HCT116 (cell line): ENCODE measurements around the gene MRPL21. TPM values are rescaled to one million over a fixed set of nuclear protein-coding genes. Genes with fewer than 3 reads are reported as not detected.

Experiments used
- ATAC-seq: fragments of 200-7000 bp; cut with Tn5 transposase; 2 replicates; pipeline ENCODE4 v1.9.1; 2020; ENCODE audit warnings: mild to moderate bottlenecking, moderate library complexity
- Bru-seq: library from RNA; stranded (reverse); fragments of 400-500 nt; gene quantifications from one replicate; lab custom pipeline; 2021; lab: Mats Ljungman, UMichigan
- BruChase-seq, 2 experiments: library from RNA; stranded (reverse); fragments of 400-500 nt; gene quantifications; one replicate each; lab custom pipeline; 2021; lab: Mats Ljungman, UMichigan
- BruUV-seq: library from RNA; stranded (reverse); fragments of 400-500 nt; replicated peaks from 2 replicates; lab custom pipeline; 2021; lab: Mats Ljungman, UMichigan
- CTCF ChIA-PET: fragments of 300-600 bp; sonication (Branson Sonifier 250); formaldehyde crosslinking; loops from one replicate; lab custom pipeline; 2021; ENCODE audit warnings: antibody characterized with exemption; lab: Charles Lee
- POLR2A ChIA-PET: fragments of 300-600, 350-600 bp; sonication (Branson Sonifier 250); formaldehyde crosslinking; loops from one replicate; lab custom pipeline; 2021; ENCODE audit warnings: antibody characterized with exemption; lab: Charles Lee
- RAD21 ChIA-PET, 2 experiments: fragments of 300-600 bp; sonication (Branson Sonifier 250); formaldehyde crosslinking; loops; one replicate each; lab custom pipeline; 2023; ENCODE audit warnings: low total read pairs in 2 of 2; ENCODE audit not compliant: uncharacterized antibody in 2 of 2, unreplicated experiment in 2 of 2, low non-redundant PET in 1 of 2; lab: Charles Lee
- DNase-seq: peaks from one replicate; pipeline ENCODE4 v3.0.0-alpha.2; 2010; ENCODE audit warnings: low read depth, low spot score
- H2AFZ ChIP-seq: fragments of 200-600 bp; shearing (Covaris generic), sonication (generic); 2 replicates; pipeline ENCODE4 v1.6.1; 2017; ENCODE audit warnings: low read depth, mixed run types, mixed read lengths, antibody characterized with exemption, low read length; ENCODE audit not compliant: poor library complexity, severe bottlenecking
- H3K27ac ChIP-seq: 2 replicates; pipeline ENCODE4 v1.5.1; 2012; ENCODE audit warnings: low read depth, low read length
- H3K27me3 ChIP-seq: fragments of 200-600 bp; sonication (generic); 2 replicates; pipeline ENCODE4 v1.6.1; 2016; ENCODE audit warnings: mixed run types, low read length, mixed read lengths; ENCODE audit not compliant: insufficient read depth
- H3K36me3 ChIP-seq, 2 experiments: fragments of 200-500 bp in 1 of 2; fragments of 200-600 bp in 1 of 2; sonication (Bioruptor generic) in 1 of 2; sonication (generic) in 1 of 2; 2 replicates each; pipeline versions ENCODE4 v1.5.1 to v1.6.1; 2014 to 2016; ENCODE audit warnings: low read length in 2 of 2, inconsistent platforms in 1 of 2, mixed read lengths in 1 of 2, mixed run types in 1 of 2; ENCODE audit not compliant: insufficient read depth in 2 of 2, control insufficient read depth in 1 of 2
- H3K4me1 ChIP-seq, 2 experiments: fragments of 200-600 bp in 1 of 2; sonication (generic) in 1 of 2; 2 replicates each; pipeline versions ENCODE4 v1.5.1 to v1.6.1; 2012 to 2017; ENCODE audit warnings: low read length in 2 of 2, inconsistent platforms in 1 of 2, mild to moderate bottlenecking in 1 of 2, mixed read lengths in 1 of 2, mixed run types in 1 of 2, moderate library complexity in 1 of 2; ENCODE audit not compliant: insufficient read depth in 2 of 2, control insufficient read depth in 1 of 2
- H3K4me2 ChIP-seq: fragments of 200-600 bp; sonication (generic); 2 replicates; pipeline ENCODE4 v1.6.1; 2017; ENCODE audit warnings: mixed run types, low read length, mixed read lengths
- H3K4me3 ChIP-seq, 2 experiments: fragments of 200-600 bp in 1 of 2; sonication (generic) in 1 of 2; replicated peaks in 1 of 2; 2 replicates each; pipeline ENCODE4 v1.5.1; 2011 to 2016; ENCODE audit warnings: low read length in 2 of 2, control low read depth in 1 of 2, low read depth in 1 of 2, mild to moderate bottlenecking in 1 of 2, mixed read lengths in 1 of 2, mixed run types in 1 of 2
- H3K79me2 ChIP-seq: fragments of 200-600 bp; sonication (generic); 2 replicates; pipeline ENCODE4 v1.6.1; 2017; ENCODE audit warnings: mild to moderate bottlenecking, mixed run types, low read length, moderate library complexity, mixed read lengths; ENCODE audit not compliant: insufficient read depth
- H3K9ac ChIP-seq: fragments of 200-600 bp; sonication (generic); 2 replicates; pipeline ENCODE4 v1.6.1; 2016; ENCODE audit warnings: low read length, mixed read lengths
- H3K9me2 ChIP-seq: fragments of 200-600 bp; sonication (generic), shearing (Covaris generic); 2 replicates; pipeline ENCODE4 v1.6.1; 2017; ENCODE audit warnings: mixed run types, mild to moderate bottlenecking, moderate library complexity; ENCODE audit not compliant: insufficient read depth
- H3K9me3 ChIP-seq, 2 experiments: fragments of 200-500 bp in 1 of 2; fragments of 200-600 bp in 1 of 2; sonication (Bioruptor generic) in 1 of 2; sonication (generic) in 1 of 2; 2 replicates each; pipeline ENCODE4 v1.6.1; 2014 to 2017; ENCODE audit warnings: low read length in 2 of 2, mixed read lengths in 2 of 2, inconsistent platforms in 1 of 2, low read depth in 1 of 2, mild to moderate bottlenecking in 1 of 2, mixed run types in 1 of 2, moderate library complexity in 1 of 2; ENCODE audit not compliant: control insufficient read depth in 1 of 2, insufficient read depth in 1 of 2
- H4K20me1 ChIP-seq: fragments of 200-600 bp; sonication (generic), shearing (Covaris generic); 2 replicates; pipeline ENCODE4 v1.6.1; 2017; ENCODE audit warnings: mixed run types, mild to moderate bottlenecking, moderate library complexity; ENCODE audit not compliant: insufficient read depth
- ATF3 ChIP-seq: IDR thresholded peaks from 2 replicates; pipeline ENCODE4 v1.6.1; 2012
- CEBPB ChIP-seq: IDR thresholded peaks from 2 replicates; pipeline ENCODE4 v1.6.1; 2012; ENCODE audit warnings: low read depth
- CTCF ChIP-seq, 3 experiments: fragments of 200-600 bp in 1 of 3; sonication (generic) in 1 of 3; IDR thresholded peaks in 2 of 3; conservative IDR thresholded peaks in 1 of 3; 2 replicates each; pipeline ENCODE4 v1.5.1; 2012 to 2017; ENCODE audit warnings: low read depth in 2 of 3, low read length in 2 of 3, antibody characterized with exemption in 1 of 3, borderline replicate concordance in 1 of 3, control low read depth in 1 of 3, mild to moderate bottlenecking in 1 of 3, mixed read lengths in 1 of 3, mixed run types in 1 of 3, moderate library complexity in 1 of 3; ENCODE audit not compliant: insufficient read depth in 1 of 3
- ELF1 ChIP-seq: IDR thresholded peaks from 2 replicates; pipeline ENCODE4 v1.6.1; 2012; ENCODE audit warnings: low read depth, borderline replicate concordance
- EZH2phosphoT487 ChIP-seq: fragments of 200-600 bp; IDR thresholded peaks from 2 replicates; pipeline ENCODE4 v1.6.1; 2018; ENCODE audit warnings: antibody characterized with exemption, borderline replicate concordance
- FOSL1 ChIP-seq: IDR thresholded peaks from 2 replicates; pipeline ENCODE4 v1.6.1; 2012; ENCODE audit warnings: low read depth
- MAX ChIP-seq: IDR thresholded peaks from 2 replicates; pipeline ENCODE4 v1.6.1; 2012
- POLR2A ChIP-seq: IDR thresholded peaks from 2 replicates; pipeline ENCODE4 v1.7.0; 2011; ENCODE audit warnings: borderline replicate concordance; ENCODE audit not compliant: insufficient read depth, insufficient read length; ENCODE audit errors: extremely low read depth
- POLR2AphosphoS5 ChIP-seq: IDR thresholded peaks from 2 replicates; pipeline ENCODE4 v1.6.1; 2011; ENCODE audit warnings: mild to moderate bottlenecking, low read depth, low read length, moderate library complexity
- RAD21 ChIP-seq: IDR thresholded peaks from 2 replicates; pipeline ENCODE4 v1.6.1; 2012; ENCODE audit warnings: low read depth, mild to moderate bottlenecking
- REST ChIP-seq: IDR thresholded peaks from 2 replicates; pipeline ENCODE4 v1.6.1; 2012; ENCODE audit warnings: low read depth
- SIN3A ChIP-seq: IDR thresholded peaks from 2 replicates; pipeline ENCODE4 v1.6.1; 2012; ENCODE audit warnings: low read depth
- SP1 ChIP-seq: IDR thresholded peaks from 2 replicates; pipeline ENCODE4 v1.6.1; 2012; ENCODE audit warnings: low read depth
- ZBTB33 ChIP-seq: IDR thresholded peaks from 2 replicates; pipeline ENCODE4 v1.6.1; 2011; ENCODE audit warnings: mild to moderate bottlenecking, low read length, moderate library complexity; ENCODE audit not compliant: insufficient replicate concordance; ENCODE audit errors: extremely low read depth
- ZFX ChIP-seq: fragments of 450-650 bp; IDR thresholded peaks from 2 replicates; pipeline ENCODE4 v1.6.1; 2017
- intact Hi-C: fragments of 100-400 bp; cut with micrococcal nuclease; formaldehyde crosslinking; loops from 2 replicates; pipeline ENCODE4 v1.10.0; 2022
- long read RNA-seq: library from polyadenylated mRNA; unstranded; transcript quantifications from one replicate; pipeline ENCODE4 v2.0.0, GENCODE V29; 2021; ENCODE audit not compliant: unreplicated experiment
- polyA plus RNA-seq: library from polyadenylated mRNA; unstranded; fragments of >200 nt; gene quantifications from 2 replicates; pipeline ENCODE4 v1.2.1, GENCODE V29; 2012; ENCODE audit warnings: missing spikeins
- total RNA-seq: library from RNA; stranded (reverse); gene quantifications from one replicate; pipeline ENCODE4 v1.2.1, GENCODE V29; 2021; ENCODE audit not compliant: unreplicated experiment

Gene MRPL21
- 90.2 TPM for total RNA-seq
- polyA plus RNA-seq, result 70.2 and 112 TPM in 2 replicates
- Bru-seq, nascent RNA, result percentile 81 among the genes with signal in this experiment
- BruChase-seq, experiment 1, labeled RNA remaining after a 6-hour chase, result percentile 69 among the genes with signal in this experiment
- percentile 65 among the genes with signal in this experiment for BruChase-seq, experiment 2, labeled RNA remaining after a 2-hour chase
- long read RNA-seq, transcript MRPL21-201 (7 exons, 683 nt), result major isoform, 66 of 79 reads
- long read RNA-seq, partial matches to known transcripts, result 9 of 79 reads
- long read RNA-seq, other reads (novel, unspliced or antisense), result 1 of 79 reads

- Histone ChIP-seq H3K4me2 (peak within 1 kb of the TSS; percentile 80), H2AFZ (no peak within 1 kb of the TSS), H3K9ac (peak within 1 kb of the TSS; percentile 82), H3K36me3 (peaks cover 14 to 26% of the 10 kb centered on the region in 2 experiments; a peak in 3 of 4 replicates), H3K79me2 (peaks cover 76% of the 10 kb centered on the region), H3K9me2 (no peaks in the 10 kb centered on the region), H3K4me1 (peaks cover 13 to 25% of the 10 kb centered on the region in 2 experiments; a peak in 3 of 4 replicates), H3K4me3 (peak within 1 kb of the TSS; percentile 79 to 91), H3K27me3 (no peaks in the 10 kb centered on the region), H4K20me1 (no peaks in the 10 kb centered on the region; the same call in 1 of the 2 replicates), H3K27ac (peak within 1 kb of the TSS; percentile 66), H3K9me3 (no peaks in the 10 kb centered on the region)
- no TSS peak for BruUV-seq
- POLR2A ChIA-PET, result interaction anchor here (1.4 kb wide), 1 partner anchor 145 kb away, joined by 3 read pairs; the partner anchor contains the start of gene TPCN2
- ATAC-seq (peak; percentile 90), DNase-seq (peak; percentile 70)
- RAD21 ChIA-PET, result no interaction called here
- intact Hi-C loops, result loop anchor here (2.0 to 5.0 kb wide), 2 partner anchors 141 to 184 kb away; no protein-coding TSS in a partner anchor
- CTCF ChIA-PET, result interaction anchor here (0.9 kb wide), 1 partner anchor 141 kb away, joined by 3 read pairs; no protein-coding TSS in a partner anchor
- TF ChIP-seq POLR2AphosphoS5 (peak; percentile 92), ZFX (peak; percentile 88), CEBPB (no peak), FOSL1 (no peak), SP1 (peak; percentile 72), REST (no peak), ELF1 (no peak), POLR2A (peak; percentile 79), MAX (peak; percentile 94), SIN3A (peak; percentile 93), EZH2phosphoT487 (no peak), RAD21 (peak; percentile 10; the same call in 1 of the 2 replicates), ZBTB33 (peak; percentile 27), ATF3 (no peak), CTCF (IDR thresholded peaks at IDR 0.05 in 2 of 3, conservative IDR thresholded peaks at IDR 0.05 in 1 of 3; ENCODE audit: borderline replicate concordance in 1 of 3, insufficient read depth in 1 of 3, low read depth in 2 of 3, low read length in 2 of 3) (no peak)
Measured at GRCh38 chr11:68903288-68904247, at the start of gene MRPL21, which contains the start of gene IGHMBP2. MRPL21 (minus strand) TSS chr11:68903832; CDS start chr11:68903810, 22 bp downstream. IGHMBP2 (plus strand) TSS chr11:68903891; CDS start chr11:68903953, 62 bp downstream.
